Neural progenitor cell (in vitro differentiated cells): ENCODE results near the gene PSMA3.

Experiments used
- CTCF ChIP-seq: fragments of 200-600 bp; sonication (generic); IDR thresholded peaks from 2 replicates; pipeline ENCODE4 v1.5.1; 2017; ENCODE audit warnings: antibody characterized with exemption, mild to moderate bottlenecking
- EZH2 ChIP-seq: fragments of 200-600 bp; sonication (generic); IDR thresholded peaks from 2 replicates; pipeline ENCODE4 v1.6.1; 2017; ENCODE audit warnings: antibody characterized with exemption, mild to moderate bottlenecking, moderate library complexity
- EZH2phosphoT487 ChIP-seq: fragments of 200-600 bp; sonication (generic); IDR thresholded peaks from 2 replicates; pipeline ENCODE4 v1.6.1; 2017; ENCODE audit warnings: antibody characterized with exemption

- TF ChIP-seq CTCF: no peak
- no peak for TF ChIP-seq EZH2phosphoT487
- no peak for TF ChIP-seq EZH2
Measured at GRCh38 chr14:58287607-58288042, 43.0 kb downstream of the PSMA3 start.
